T-helper 2 cell (primary cell): Measurements from ENCODE around the gene MSL3B.
"Not testable (repeated sequence)": the region's sequence is repeated elsewhere in the genome, so short reads cannot be mapped to it uniquely, and the experiment has no call there.

ENCODE experiments used
- DNase-seq, 5 experiments: peaks; one replicate each; pipeline versions ENCODE4 v3.0.0 to v3.0.0-alpha.2; 2012 to 2022

MSL3B gene

DNA sequence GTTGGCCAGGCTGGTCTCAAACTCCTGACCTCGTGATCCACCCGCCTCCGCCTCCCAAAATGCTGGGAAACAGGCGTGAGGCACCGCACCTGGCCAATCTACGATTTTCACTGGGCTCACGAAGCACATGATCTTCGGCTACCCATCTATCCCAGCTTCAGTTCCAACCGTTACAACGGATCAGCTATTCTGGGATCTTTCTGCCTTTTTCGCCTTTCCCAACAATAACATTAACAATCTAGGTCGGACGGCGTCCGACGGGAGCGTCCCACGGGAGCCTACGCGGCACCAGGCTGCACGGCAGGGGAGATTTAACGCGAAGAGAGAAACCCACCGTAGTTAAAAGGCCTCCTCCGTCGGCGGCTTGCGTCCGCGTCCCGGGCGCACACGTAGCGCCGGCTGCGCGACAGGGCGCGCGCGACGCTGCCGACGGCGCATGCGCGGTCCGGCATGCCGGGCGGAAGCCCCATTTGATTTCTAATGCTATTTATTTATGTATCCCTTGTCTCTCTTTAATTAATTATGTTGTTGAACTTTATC, at the start of gene MSL3B:
MSL3B (minus strand) TSS at position 394 of the 540 bp plus-strand sequence.
- DNase-seq = peak; percentile 23 to 84 (median 43)

DNA sequence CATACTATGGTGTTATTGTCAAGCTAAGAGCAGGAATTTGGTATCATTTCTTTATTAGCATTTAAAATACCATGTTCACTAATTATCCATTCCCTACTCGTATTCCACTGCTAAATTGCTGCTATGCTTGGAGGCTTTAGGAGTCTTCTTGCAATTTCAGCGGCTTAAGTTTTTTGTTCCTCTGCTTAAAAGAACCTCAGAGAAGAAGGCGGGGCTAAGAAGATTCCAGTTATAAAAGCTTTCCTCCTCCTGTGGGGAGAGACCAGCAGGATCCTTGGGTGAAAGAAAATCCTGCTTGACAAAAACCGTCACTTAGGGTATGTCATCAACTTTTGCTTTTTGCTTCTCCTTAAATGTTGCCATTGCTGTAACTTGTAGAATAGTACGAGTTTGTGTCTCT, 48.9 kb upstream of the MSL3B start, which contains the start of gene TRPM8:
TRPM8 (plus strand) TSS at position 258 of the 400 bp plus-strand sequence. CDS start 9,165 bp downstream, outside the sequence.
- no peak for DNase-seq

DNA sequence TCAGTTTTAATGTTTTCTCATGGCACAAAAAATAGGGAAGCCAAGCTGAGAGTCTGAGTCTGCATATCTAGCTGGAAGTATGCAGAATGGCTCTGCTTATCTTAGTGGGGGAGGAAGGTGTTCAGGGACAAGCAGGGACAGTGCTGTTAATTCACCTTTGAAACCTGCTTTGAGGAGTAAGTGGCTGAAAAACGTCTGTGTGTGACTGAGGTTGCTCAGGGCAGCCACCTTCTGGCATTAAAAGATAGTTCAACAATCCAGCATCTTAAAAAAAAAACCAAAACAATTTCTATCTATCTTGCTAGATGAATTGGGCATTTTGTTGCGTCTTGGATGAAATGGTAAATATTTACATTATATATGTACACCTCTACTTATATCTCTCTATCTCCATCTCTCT, 46.9 kb upstream of the MSL3B start:
- peak in 1 of 5 experiments; percentile 8 for DNase-seq

DNA sequence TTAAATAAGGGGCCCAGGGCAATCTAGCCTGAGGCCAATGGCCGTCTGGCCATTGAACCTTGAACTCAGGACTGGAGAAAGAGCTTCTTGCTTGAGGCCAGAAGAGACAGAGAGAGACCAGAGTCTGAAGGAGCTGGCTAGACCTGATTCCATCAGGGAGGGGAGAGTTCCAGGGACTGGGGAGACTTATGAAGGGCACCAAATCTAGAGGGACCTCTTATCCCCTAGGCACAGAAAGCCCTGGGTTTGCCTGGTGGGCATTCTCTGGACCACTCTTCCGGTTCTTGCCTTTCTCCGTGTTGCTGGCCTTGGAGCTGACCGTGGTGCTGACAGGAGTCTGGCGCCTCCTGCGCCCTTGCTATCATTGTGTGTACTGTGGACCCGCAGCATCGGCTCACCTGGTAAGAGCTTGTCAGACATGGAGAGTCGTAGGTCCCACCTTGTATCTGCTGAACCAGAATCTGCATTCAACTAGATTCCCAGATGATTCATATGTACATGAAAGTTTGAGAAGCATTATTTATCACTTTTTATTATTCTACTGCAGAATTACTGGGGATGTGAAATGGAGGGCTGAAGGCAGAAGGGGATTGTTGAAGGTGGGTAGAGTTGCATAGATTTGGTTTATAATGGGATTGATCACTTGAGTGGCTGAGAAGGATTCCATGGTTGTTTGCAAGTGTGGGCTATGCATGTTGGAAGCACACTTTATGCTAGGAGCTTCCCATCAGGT, 44.7 kb upstream of the MSL3B start:
- DNase-seq = peak in 1 of 5 experiments; percentile 27

DNA sequence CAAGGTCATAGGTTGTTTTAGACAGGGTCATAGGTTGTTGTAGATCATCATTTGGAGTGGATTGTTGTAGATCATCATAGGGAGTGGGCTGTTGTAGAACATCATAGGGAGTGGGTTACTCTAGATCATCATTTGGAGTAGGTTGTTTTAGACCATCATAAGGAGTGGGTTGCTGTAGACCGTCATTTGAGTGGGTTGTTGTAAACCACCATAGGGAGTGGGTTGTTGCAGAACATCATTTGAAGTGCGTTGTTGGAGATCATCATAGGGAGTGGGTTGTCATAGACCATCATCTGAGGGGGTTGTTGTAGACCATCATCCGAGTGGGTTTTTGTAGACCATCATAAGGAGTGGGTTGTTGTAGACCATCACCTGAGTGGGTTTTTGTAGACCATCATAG, 39.4 kb upstream of the MSL3B start:
- DNase-seq = no peak

DNA sequence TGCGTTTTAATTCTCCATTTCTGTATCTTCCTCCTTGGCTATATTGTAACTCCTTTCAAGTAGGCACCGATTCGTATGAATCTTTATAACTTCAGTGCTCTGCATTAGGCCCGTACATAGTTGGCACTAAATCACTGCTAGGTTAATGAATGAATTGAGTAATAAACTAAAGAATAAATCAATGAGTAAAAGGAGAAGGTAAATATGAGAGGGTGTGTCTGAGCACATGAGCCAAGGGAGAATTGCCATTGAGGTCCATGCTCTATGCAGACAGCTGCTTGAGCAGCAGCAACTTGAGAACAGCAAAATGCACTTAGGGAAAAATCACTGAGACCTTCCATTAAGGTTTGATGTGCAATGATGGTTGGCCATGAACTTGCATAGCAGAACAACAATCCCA, 37.8 kb upstream of the MSL3B start:
- no peak for DNase-seq

DNA sequence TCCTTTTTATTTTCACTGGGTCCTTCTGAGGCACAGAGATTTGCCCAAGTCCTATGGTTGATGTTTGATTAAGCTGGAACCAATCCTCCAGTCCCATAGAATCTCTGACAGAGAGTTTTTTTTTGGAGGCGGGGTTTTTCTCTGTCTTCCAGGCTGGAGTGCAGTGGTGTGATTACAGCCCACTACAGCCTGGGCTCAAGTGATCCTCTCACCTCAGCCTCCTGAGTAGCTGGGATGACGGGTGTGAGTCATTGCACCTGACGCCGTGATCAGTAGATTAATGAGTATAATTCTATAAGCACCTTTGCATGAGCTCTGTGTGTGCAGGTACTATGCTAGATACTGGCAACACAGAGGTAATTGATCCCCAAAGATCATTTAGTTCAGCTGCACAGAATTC, 33.7 kb upstream of the MSL3B start:
- DNase-seq = no peak

DNA sequence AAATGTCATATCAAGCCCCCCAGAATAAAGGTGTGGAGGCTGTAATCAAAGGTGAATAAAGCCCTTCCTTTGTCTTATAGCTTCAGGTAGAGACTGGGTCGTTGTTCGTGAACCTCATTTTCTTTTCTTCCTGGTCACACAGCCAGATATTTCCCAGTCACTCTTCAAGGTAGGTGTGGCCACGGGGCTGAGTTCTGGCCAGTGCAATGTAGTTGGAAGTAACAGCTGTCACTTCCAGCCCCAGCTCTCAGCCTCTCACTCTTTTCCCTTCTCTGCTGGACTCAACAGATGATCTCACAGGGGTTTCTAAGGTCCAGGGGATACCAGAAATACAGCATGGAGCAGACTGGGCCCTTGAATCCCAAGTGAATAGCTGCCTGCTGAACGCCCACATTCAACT, 33.2 kb upstream of the MSL3B start:
- DNase-seq = no peak

DNA sequence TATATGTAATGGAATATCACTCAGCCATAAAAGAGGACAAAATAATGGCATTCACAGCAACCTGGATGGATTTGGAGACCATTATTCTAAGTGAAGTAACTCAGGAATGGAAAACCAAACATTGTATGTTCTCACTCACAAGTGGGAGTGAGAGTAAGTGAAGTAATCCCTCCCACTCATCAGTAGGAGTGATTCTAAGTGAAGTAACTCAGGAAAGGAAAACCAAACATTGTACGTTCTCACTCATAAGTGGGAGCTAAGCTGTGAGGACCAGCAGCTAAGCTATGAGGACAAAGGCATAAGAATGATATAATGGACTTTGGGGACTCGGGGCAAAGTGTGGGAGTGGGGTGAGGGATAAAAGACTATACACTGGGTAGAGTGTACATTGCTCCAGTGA, 28.1 kb upstream of the MSL3B start:
- not testable (repeated sequence) for DNase-seq

DNA sequence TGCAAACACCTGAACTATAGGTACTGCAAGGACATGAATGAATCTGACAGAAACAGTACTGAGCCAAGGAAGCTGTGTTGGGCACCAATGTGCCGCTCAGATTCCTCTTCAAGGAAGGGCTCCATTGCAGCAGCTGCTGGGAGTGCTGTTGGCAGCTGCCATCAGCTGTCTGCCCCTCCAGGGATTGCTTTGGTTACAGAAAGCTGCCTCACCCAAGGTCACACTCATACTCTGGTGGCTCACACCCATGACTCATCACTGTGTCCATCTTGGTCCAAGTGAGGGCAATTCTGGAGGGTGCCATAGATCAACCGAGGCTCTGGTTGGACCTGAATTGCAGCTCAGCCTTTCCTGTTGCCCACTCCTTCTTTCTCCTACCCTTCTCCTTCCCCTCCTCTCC, 24.6 kb upstream of the MSL3B start:
- no peak for DNase-seq

DNA sequence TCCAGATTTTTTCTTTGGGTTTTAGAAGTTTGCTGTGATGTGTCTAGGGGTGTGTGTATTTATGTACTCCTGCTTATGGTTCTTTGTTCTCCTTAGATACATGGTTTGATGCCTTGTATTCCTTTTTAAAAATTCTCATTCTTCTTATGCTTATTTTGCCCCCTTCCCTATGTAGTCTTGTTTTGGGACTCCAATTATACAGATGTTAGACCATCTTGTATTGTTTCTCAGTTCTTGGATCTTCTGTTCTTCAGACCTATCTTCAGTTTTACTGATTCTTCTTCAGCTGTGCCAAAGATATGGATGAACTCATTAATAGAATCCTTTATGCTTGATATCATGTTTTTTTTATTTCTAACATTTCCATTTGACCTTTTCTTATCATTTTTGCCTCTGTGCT, 14.2 kb upstream of the MSL3B start:
- DNase-seq = no peak

DNA sequence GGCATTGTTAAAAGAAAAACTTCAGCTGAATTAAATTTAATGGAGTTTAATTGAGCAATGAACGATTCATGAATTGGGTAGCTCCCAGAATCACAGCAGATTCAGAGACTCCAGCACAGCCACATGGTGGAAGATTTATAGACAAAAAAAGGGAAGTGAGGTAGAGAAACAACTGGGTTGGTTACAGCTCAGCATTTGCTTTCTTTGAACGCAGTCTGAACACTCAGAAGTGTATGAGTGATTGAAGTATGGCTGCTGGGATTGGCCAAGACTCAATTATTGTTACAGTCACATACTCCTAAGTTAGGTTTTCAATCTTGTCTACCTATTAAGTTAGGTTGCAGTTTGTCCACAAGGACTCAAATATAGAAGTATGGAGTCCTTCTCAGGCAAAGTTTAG, 3.9 kb upstream of the MSL3B start:
- not testable (repeated sequence) for DNase-seq

DNA sequence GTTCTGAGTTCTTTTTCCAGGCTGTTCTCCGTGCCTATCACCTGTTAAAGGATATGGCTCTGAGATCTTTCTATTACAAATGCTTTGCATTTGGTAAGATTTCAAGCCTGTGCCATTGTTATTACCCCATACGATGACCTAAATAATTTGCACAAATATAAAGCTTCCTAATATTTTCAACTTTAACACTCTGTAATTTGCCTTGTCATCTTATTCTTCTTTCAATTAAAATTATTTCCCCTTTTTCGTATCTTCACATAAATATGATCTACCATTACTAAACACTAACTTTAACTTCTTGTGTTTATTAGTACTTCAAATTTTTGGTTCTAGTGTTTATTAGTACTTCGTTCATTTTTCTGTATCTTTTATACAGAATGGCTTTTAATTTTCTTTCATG, 3.2 kb upstream of the MSL3B start:
- DNase-seq = no peak

DNA sequence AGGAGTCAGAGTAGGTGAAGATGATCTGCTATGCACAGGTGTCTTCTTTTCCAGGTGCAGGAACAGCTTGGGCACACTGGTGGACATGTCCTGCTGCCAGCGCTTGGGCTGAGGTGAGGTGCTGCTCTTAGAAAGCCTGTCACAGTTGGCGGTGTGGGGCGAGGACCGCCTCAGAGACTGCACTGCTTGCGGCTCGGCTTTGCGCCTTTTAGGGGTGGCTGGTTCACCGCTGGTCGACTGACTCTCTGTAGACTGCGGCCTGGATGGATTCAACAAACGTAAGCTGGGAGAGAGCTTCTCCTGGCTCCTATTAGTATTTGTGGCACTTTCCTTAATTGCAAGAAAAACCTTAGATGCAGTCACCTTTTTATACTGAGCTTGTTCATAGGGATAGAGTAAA, 1.7 kb downstream of the MSL3B start:
- no peak for DNase-seq

DNA sequence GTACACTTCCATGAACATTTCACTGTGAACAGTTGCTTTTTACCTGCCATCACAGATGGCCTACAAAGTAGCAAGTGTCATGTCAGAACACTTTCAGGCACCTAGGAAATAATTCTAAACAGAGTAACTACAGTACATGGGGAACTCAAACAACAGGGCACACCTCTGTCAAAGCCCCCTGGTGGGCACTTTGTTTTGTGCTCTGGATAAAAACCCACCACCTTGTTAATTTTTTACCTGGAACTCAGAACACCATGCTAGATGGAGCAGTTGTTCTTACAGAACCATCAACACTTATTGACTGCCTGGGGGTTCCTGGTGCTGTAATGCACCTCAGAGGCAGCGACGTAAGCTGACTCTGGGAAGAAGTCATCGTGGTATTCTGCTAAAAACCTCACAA, 2.3 kb downstream of the MSL3B start:
- no peak for DNase-seq

DNA sequence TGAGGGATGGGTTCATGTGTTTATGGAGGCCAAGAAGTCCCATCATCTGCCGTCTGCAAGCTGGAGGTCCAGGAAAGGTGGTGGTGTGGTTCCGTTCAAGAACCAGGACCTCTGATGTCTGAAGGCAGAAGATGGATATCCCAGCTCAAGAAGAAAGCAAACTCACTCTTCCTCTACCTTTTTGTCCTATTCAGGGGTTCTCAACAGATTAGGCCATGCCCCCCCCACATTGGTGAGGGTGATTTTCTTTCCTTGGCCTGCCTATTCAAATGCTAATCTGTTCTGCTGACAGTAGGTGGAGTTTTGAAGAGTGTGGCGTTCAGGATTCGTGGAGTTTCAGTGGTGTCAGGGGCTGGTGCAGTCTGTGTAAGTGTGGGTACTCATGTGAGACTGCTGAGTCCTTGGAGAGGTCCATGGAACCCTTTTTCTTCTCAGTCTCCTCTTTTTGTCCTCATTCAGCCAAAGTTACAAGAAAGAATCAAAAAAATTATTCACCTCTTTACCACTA, 5.9 kb downstream of the MSL3B start:
- DNase-seq = no peak

DNA sequence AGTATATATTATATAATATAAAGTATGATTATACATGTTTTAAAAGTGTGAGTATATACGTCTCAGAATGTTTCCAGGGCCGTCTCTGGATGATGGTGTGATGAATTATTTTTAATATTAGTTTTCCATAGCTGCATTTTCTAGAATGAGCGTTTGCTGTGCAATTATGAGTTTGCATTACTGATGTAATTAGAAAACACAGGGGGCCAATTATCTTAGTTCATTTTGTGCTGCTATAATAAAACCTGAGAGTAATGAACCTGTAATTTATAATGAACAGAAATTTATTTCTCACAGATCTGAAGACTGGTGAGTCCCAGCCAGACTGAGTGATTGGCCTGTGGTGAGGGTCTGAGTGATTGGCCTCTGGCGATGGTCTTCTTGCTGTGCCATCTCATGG, 9.9 kb downstream of the MSL3B start:
- no peak for DNase-seq

DNA sequence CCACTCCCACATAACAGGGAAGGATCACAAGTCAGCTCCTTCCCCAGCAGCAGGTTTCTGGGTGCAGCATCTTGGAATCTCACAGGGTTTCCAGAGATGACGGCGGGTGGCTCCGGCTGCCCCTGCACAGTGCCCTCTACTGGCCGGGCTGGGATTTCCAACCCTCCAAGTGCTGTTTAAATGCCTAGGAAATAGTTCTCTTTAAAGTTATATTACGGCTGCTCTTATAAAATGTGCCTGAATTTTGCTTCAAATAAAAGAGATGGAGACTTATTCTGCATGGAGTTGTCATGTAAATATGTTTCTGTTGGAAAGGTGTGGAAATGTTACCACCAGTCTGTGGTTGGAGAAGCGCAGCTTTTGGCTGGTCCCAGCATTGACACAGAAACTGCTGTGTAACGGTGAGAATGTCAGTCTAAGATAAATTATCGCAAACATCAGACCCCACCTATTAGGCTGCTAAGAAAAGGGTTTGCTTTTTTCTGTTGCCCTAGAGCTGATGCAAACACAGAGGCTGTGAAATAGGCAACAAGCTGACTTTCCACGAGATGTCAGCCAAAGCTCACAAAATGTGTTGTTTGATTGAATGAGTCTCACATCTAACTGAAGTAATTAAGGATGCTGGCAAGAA, 10.6 kb downstream of the MSL3B start:
- peak in 4 of 5 experiments; percentile 27 to 53 (median 38) for DNase-seq

DNA sequence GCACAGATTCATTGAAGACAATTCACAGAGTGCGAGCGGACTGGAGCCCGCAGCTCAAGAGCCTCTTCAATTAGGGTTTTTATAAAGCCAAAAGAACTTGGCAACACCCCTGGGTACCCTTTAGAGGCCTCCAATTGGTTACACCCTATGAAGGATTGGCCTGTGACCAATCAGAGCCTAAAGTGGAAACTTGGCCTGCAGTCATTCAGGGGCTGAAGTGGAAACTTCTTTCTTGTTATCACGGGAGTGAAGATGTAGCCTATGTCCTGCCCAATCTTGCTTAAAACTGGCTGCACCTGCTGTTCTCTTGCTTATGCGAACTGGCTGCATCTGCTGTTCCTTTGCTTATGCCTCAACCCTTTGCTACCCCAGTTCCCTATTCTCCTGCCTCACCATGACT, 12.0 kb downstream of the MSL3B start:
- DNase-seq = no peak

DNA sequence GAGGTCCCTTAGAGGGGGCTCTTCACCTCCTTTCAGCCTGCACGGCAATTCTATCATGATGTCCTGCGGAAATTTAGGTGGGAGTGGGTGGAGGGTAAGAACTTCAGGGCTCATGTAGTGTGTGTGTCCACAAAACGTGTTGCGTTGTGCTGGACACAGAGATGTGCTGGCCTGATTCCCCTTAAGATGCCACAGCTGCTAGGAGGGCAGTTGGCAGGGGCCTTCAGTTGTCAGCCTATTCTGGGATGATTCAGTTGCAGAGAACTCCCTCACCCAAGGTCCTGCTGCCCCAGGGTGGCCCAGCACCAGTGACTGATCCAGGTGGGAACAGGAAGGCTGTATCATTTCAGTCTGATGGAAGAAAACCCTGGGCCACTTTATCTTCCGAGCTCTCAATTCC, 12.8 kb downstream of the MSL3B start:
- no peak for DNase-seq

DNA sequence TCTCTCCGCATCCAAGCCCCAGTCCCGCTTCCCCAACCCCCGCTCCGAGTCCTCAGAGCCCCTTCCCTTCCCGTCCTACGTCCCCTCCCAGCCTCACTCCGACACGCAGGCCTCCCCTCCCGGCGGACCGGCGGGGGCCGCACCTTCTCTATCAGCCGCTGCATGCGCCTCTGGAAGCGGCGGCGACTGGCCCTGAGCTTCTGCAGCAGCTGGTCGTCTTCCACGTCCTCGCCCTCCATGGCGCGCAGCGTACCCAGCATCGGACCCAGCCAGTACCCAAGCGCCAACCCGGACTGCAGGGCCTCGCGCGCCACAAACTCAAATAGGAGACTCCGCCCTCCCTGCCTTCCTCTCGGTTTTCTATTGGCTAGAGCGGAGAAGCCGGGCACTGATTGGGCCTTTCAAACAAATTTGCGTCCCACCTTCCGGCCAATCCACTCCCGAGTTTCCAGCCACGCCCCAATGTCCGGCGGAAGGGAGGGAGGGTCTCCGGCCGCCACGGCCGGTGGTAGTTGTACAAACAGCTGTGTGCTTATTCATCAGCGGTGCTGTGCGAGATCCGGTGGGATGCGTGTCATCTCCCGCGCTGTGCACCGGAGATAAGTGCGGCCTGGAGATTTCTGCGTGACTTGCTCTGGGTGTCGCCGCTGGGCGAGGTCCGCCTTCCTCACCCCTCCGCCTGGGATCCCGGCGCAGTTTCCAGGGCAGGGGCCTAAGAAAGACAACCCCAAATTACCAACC, 13.8 kb downstream of the MSL3B start, which contains the start of gene HJURP:
HJURP (minus strand) TSS at position 295 of the 741 bp plus-strand sequence; CDS start at position 260, 35 bp downstream.
- DNase-seq = peak; percentile 69 to 97 (median 80)

DNA sequence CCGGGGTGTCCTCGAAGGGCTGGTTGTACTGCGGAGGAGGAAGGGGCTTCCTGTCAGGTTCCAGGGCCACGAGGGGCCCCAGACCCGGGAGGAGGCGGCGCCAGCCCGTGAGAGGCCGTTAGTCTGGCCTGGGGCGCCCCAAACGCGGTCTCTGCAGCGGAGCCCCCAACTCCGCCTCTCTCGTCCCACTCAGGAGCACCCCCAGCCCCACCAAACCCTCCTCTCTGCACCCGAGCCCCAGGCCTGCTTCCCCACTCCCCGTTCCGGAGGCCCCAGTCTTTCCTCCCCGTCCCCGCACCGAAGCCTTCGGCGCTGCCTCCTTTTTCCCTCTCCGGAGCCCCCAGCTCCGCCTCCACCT, 14.3 kb downstream of the MSL3B start:
- DNase-seq = no peak

DNA sequence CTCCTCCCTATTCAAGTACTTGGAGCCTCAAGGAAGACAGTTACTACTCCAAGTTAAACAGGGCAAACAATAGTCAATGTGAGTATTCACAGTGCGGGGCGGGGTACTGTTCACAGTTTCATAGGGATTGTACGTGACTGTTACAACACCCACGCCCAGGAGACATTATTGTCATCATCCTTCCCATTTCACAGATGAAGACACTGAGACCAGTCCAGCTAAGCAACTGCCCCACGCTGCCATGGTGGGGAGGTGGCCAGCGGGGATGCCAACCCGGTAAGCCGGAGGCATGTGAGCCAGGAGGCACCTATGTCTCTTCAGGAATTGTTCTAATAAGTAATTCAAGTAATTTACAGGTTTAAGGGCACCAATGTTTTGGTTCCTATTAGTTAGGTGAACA, 14.8 kb downstream of the MSL3B start:
- no peak for DNase-seq
